H1 (cell line): ENCODE measurements around the gene PTAR1. TPM values are rescaled to one million over a fixed set of nuclear protein-coding genes. Genes with fewer than 3 reads are reported as not detected.

Source experiments
- KDM1A ChIP-seq: fragments of 200-600, 300-600 bp; sonication (generic); IDR thresholded peaks from 2 replicates; pipeline ENCODE4 v1.7.1; 2016; ENCODE audit warnings: mild to moderate bottlenecking, low read length, borderline replicate concordance
- KDM5A ChIP-seq: fragments of 200-600 bp; IDR thresholded peaks from 2 replicates; pipeline ENCODE4 v1.7.1; 2012; ENCODE audit warnings: mild to moderate bottlenecking, low read length, inconsistent platforms, mixed read lengths
- MAFK ChIP-seq: IDR thresholded peaks from 2 replicates; pipeline ENCODE4 v1.6.1; 2012; ENCODE audit warnings: low read depth, mild to moderate bottlenecking, improper control_type of control experiment, low read length
- POLR2A ChIP-seq, 2 experiments: IDR thresholded peaks; 1 replicate in 1 of 2; 2 replicates in 1 of 2; pipeline ENCODE4 v1.6.1; 2011; ENCODE audit warnings: low read depth in 2 of 2, low read length in 2 of 2, mild to moderate bottlenecking in 2 of 2; ENCODE audit errors: control extremely low read depth in 1 of 2
- SAP30 ChIP-seq: fragments of 300-600 bp; sonication (generic); IDR thresholded peaks from 2 replicates; pipeline ENCODE4 v1.7.1; 2012; ENCODE audit warnings: low read length, moderate library complexity, mild to moderate bottlenecking, inconsistent platforms; ENCODE audit not compliant: insufficient read depth, insufficient replicate concordance
- TAF1 ChIP-seq: IDR thresholded peaks from 2 replicates; pipeline ENCODE4 v1.6.1; 2011; ENCODE audit warnings: mild to moderate bottlenecking, low read depth, low read length
- TEAD4 ChIP-seq: IDR thresholded peaks from 2 replicates; pipeline ENCODE4 v1.6.1; 2012; ENCODE audit warnings: low read depth, low read length, inconsistent platforms, mixed read lengths
- ZNF274 ChIP-seq: IDR thresholded peaks from 2 replicates; pipeline ENCODE4 v1.7.0; 2012; ENCODE audit warnings: low read length, borderline replicate concordance; ENCODE audit errors: extremely low read depth
- polyA plus RNA-seq, 7 experiments: library from polyadenylated mRNA; depleted of rRNA in 3 of 7; stranded (reverse) in 5 of 7; unstranded in 2 of 7; fragments of >200 nt in 5 of 7; fragments of 200-250 nt in 2 of 7; gene quantifications; 1 replicate in 5 of 7; 2 replicates in 1 of 7; 4 replicates in 1 of 7; pipeline versions ENCODE4 v1.2.1 to v1.2.3, GENCODE V29; 2011 to 2013; ENCODE audit warnings: missing spikeins in 2 of 7, mixed read lengths in 2 of 7
- total RNA-seq: library from RNA; stranded (reverse); fragmentation: NEBNext Ultra II Directional; extraction: Animal tissue kit (Norgen Biotek cat#: 25700); gene quantifications from 2 replicates; pipeline ENCODE4 v1.2.1, GENCODE V29; 2021
- TF ChIP-seq, protein P1 (sequence below): fragments of 300-600 bp; sonication (generic); IDR thresholded peaks from 2 replicates; pipeline ENCODE4 v1.7.1; 2012; ENCODE audit warnings: low read length, moderate library complexity, mild to moderate bottlenecking, inconsistent platforms; ENCODE audit not compliant: insufficient replicate concordance
- TF ChIP-seq, protein P2 (sequence below): IDR thresholded peaks from 2 replicates; pipeline ENCODE4 v1.6.1; 2012; ENCODE audit warnings: inconsistent platforms

The PTAR1 gene
- total and polyA plus RNA-seq, 2 of the 8 experiments (the other 6 are each of a cell fraction or from before 2014, with no cell fraction given): 19.5 to 84.9 TPM

DNA sequence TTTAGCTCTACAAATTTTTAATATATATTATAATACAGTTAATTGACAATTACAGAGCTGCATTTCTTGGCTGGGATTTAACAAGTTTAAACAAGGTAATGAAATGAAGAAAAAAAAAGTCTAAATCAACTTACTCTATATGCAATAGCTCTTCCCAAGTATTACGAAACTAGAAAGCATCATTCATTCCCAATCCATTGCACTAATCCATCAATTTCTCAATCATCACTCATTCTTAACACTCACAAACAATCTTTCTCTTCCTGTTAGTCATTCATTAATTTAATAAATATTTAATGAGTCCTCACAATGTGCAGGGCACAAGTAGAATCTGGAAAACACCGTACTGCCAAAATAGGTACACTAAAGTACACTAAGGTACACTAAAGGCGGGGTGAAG is 44.7 kb downstream of the PTAR1 start (continued):
- TF ChIP-seq, protein P1, sequence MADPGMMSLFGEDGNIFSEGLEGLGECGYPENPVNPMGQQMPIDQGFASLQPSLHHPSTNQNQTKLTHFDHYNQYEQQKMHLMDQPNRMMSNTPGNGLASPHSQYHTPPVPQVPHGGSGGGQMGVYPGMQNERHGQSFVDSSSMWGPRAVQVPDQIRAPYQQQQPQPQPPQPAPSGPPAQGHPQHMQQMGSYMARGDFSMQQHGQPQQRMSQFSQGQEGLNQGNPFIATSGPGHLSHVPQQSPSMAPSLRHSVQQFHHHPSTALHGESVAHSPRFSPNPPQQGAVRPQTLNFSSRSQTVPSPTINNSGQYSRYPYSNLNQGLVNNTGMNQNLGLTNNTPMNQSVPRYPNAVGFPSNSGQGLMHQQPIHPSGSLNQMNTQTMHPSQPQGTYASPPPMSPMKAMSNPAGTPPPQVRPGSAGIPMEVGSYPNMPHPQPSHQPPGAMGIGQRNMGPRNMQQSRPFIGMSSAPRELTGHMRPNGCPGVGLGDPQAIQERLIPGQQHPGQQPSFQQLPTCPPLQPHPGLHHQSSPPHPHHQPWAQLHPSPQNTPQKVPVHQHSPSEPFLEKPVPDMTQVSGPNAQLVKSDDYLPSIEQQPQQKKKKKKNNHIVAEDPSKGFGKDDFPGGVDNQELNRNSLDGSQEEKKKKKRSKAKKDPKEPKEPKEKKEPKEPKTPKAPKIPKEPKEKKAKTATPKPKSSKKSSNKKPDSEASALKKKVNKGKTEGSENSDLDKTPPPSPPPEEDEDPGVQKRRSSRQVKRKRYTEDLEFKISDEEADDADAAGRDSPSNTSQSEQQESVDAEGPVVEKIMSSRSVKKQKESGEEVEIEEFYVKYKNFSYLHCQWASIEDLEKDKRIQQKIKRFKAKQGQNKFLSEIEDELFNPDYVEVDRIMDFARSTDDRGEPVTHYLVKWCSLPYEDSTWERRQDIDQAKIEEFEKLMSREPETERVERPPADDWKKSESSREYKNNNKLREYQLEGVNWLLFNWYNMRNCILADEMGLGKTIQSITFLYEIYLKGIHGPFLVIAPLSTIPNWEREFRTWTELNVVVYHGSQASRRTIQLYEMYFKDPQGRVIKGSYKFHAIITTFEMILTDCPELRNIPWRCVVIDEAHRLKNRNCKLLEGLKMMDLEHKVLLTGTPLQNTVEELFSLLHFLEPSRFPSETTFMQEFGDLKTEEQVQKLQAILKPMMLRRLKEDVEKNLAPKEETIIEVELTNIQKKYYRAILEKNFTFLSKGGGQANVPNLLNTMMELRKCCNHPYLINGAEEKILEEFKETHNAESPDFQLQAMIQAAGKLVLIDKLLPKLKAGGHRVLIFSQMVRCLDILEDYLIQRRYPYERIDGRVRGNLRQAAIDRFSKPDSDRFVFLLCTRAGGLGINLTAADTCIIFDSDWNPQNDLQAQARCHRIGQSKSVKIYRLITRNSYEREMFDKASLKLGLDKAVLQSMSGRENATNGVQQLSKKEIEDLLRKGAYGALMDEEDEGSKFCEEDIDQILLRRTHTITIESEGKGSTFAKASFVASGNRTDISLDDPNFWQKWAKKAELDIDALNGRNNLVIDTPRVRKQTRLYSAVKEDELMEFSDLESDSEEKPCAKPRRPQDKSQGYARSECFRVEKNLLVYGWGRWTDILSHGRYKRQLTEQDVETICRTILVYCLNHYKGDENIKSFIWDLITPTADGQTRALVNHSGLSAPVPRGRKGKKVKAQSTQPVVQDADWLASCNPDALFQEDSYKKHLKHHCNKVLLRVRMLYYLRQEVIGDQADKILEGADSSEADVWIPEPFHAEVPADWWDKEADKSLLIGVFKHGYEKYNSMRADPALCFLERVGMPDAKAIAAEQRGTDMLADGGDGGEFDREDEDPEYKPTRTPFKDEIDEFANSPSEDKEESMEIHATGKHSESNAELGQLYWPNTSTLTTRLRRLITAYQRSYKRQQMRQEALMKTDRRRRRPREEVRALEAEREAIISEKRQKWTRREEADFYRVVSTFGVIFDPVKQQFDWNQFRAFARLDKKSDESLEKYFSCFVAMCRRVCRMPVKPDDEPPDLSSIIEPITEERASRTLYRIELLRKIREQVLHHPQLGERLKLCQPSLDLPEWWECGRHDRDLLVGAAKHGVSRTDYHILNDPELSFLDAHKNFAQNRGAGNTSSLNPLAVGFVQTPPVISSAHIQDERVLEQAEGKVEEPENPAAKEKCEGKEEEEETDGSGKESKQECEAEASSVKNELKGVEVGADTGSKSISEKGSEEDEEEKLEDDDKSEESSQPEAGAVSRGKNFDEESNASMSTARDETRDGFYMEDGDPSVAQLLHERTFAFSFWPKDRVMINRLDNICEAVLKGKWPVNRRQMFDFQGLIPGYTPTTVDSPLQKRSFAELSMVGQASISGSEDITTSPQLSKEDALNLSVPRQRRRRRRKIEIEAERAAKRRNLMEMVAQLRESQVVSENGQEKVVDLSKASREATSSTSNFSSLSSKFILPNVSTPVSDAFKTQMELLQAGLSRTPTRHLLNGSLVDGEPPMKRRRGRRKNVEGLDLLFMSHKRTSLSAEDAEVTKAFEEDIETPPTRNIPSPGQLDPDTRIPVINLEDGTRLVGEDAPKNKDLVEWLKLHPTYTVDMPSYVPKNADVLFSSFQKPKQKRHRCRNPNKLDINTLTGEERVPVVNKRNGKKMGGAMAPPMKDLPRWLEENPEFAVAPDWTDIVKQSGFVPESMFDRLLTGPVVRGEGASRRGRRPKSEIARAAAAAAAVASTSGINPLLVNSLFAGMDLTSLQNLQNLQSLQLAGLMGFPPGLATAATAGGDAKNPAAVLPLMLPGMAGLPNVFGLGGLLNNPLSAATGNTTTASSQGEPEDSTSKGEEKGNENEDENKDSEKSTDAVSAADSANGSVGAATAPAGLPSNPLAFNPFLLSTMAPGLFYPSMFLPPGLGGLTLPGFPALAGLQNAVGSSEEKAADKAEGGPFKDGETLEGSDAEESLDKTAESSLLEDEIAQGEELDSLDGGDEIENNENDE: no peak
- TF ChIP-seq TAF1 (no peak), KDM1A (no peak), TEAD4 (no peak), MAFK (no peak), POLR2A (IDR thresholded peaks at IDR 0.05; ENCODE audit: control extremely low read depth in 1 of 2, low read depth in 2 of 2, low read length in 2 of 2) (no peak), SAP30 (no peak), ZNF274 (no peak), KDM5A (no peak)
- TF ChIP-seq, protein P2, sequence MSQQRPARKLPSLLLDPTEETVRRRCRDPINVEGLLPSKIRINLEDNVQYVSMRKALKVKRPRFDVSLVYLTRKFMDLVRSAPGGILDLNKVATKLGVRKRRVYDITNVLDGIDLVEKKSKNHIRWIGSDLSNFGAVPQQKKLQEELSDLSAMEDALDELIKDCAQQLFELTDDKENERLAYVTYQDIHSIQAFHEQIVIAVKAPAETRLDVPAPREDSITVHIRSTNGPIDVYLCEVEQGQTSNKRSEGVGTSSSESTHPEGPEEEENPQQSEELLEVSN: no peak
